Activated CD8-positive, alpha-beta memory T cell treated with anti-CD3 and anti-CD28 coated beads, Interleukin-2, amount 50 U/mL, for 1 hour (primary cell): Measurements from ENCODE around the gene MACROD2.
"Not testable (repeated sequence)": the region's sequence is repeated elsewhere in the genome, so short reads cannot be mapped to it uniquely, and the experiment has no call there.

Experiments
- DNase-seq: peaks from one replicate; pipeline ENCODE4 v3.0.0-alpha.2; 2020; ENCODE audit errors: extremely low read depth

Gene MACROD2

DNA sequence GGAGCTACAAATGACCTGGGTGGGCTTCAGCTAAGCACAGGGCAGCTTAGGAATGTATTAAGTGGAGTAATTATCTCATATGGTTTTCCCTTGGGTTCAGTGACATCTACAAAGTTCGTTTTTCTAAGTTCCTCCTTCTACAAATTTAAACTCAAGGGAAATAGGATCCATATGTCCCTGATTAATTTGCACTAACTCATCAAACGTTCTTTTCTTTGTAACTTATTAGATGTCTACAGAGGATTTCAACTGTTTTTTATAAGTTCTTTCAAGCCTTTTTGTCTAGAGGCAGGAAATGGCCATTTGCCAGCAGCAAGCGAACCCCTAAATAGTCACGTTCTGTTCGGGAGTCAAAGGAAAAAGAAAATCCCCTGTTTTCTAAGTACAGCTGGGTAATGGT is 1517.6 kb downstream of the MACROD2 start:
- no peak for DNase-seq

DNA sequence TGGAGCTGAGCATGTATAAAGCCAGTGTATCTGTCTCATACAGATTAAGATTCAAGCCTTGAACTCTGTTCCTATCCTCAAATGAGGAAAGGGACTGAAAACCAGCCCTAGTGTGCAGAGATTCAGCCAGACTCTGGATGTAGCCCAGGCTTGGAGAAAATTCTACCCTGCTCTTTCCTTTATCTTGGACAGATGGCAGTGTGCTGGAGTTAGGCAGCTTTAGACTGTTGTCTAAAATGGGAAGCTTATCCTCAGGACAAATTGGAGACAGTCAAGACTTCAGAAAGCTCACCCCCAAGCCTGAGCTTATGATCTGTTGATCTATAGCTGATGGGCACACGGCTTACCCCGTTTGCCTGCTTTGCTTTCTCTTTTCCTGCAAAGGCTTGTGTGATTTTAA is 1520.4 kb downstream of the MACROD2 start:
- no peak for DNase-seq

DNA sequence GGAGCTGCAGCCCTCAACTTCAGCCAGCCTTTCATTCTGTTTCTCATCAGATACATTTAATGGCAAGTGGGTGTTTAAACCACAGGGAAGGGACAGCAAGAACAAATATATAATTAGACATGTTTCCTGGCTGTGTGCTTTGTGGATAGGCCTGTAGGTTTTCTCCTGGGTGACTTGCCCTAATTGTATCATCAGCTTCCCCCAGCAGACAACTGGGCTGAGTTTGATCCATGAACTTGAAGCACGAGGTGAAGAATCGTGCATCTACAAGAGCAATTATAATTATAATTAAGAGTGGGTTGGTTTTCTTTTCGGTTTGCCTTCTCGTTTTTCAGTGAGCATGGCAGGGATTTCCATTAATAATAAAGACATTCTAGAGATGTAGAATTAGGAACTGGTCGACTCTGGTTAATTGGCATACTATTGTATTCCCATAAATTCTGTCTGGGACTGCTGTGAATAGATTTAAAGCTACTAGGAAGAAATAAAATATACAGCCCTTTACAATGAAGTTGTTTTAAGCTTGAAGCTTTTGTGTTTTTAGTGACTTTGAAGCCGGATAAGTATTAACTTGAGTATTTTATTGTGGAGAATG is 1525.7 kb downstream of the MACROD2 start:
- no peak for DNase-seq

DNA sequence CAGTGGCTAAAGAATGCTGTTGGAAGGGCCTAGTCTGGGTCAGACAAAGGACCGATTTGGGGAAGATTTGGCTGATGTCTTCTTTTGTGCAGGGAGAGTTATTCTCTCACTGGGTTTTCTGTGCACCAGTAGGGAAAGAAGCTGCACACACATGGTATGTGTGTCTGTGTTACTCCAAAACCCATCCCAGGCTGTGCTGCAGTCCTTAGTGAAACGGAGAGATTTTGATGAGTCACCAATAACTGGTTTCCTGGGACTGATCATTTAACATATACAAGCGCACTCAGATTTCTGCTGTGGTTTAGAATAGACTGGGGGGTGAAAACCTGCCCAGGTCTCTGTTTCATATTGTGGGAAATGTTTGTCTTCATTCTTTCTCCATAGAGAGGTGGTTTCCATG is 1528.1 kb downstream of the MACROD2 start:
- no peak for DNase-seq

DNA sequence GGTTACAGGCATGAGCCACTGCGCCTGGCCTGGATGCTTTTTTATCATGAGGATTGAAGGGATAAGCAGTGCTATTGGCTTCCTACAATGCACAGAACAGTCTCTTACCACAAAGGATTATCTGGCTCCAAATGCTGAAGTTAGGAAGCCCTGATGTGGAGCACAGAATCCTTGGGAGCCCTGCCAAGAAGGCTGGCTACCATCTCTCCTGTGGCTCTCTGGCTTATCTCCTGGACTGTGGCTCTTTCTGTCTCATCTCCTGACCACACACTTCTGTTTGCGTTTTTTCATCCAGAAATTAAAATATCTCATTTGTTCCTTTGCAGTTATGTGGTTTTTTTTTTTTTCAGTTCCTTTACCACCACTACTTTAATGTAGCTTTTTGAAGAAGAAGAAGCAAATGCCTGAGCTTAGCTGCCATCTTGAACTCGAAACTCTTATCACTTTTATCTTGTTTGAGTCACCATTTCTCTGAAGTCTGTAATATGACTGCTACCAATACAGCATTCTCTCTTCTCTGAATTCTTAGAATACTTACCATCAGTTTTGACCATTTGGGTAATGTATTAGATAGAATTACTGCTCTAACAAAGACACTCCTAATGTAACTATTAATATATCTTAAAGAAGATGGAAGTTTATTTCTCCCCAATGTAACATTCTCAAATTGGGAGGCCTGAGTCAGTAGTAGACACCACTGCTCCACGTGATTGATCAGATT is 1533.2 kb downstream of the MACROD2 start:
- no peak for DNase-seq

DNA sequence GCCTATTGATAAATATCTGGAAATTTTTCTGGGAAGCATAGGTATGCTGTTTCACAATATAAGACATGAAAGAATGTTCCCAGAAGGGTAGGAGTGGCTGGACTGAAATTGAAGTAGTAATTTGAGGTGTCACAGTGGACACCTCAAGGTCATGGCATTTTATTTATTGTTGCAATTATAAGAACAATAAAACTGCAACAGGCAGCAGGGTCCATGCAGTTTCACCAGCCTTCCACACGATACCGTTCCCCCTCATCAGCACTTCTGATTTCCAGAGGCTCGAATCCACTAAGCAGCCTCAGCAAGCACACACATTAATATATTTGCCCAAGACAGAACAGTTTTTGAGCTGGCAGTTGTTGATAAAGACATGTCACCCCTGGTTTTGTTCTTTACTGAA is 1540.5 kb downstream of the MACROD2 start:
- DNase-seq = no peak

DNA sequence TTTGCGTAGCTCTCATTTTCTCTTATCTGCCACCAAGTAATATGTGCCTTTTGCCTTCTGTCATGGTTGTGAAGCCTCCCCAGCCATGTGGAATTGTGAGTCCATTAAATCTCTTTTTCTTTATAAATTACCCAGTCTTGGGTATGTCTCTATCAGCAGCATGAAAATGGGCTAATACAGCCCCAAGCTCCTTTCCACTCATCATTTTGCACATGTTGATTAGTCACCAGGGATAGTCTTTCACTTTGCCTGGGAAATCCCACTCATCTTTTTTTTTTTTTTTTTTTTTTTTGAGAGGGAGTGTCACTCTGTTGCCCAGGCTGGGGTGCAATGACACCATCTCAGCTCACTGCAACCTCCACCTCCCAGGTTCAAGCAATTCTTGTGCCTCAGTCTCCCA is 1541.9 kb downstream of the MACROD2 start:
- DNase-seq = not testable (repeated sequence)

DNA sequence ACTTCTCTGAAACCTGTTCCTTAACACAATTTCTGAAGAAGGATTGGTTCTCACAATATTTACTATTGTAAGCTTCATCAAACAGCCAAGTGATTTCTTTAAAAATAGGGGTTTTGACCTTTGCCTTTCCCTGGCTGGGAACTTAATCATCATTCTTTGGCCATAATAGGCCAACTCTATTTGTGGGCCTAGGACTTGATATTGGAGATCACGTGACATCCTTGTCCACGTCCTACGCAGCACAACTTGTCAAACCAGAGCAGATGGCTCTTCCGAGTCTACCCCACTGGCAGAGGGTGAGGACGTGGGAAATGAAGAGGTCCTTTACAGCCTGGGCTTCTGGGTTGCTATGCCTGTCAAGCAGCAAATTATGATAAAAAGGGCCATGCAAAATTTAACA is 1547.3 kb downstream of the MACROD2 start:
- no peak for DNase-seq

DNA sequence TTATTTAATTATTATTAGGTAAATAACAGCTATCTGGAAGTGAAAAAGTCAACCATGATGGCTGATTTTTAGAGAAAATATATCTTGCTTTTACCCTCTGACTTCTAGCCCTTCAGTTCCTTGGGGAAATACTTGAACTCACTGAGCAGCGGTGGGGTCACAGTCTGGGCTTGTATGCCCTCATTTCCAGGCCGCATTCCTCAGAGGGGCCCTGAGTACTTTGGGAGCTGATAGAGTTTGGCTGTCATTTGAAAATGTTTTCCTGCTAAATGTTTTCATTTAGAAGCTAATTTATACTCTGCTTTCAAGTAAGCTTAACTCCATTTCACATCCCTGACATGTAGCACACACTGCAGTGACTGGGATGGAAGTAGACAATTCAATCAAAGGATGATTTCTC is 1549.4 kb downstream of the MACROD2 start:
- no peak for DNase-seq

DNA sequence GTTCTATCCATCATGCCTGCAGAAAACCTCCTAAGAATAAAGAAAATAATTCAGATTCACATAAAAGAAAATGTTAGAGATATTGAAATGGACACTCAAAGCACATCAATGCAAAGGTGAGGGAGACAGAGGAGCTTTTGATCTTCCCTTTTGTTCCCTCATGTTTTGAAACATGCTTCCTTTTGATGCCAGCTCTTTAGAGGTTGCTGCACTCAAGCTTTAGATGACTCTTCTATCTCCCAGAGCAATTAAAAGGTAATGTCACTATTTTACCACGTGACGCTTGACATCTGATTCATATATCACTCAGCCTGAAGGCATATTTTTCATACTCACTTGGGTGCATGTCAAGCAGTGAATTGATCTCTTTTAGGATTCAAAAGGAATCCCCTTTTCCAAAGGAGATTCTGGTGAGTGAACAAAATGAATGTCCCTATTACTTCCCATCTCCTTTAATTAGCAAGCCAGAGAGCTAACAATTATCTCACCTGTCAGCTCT is 1551.3 kb downstream of the MACROD2 start:
- DNase-seq = no peak

DNA sequence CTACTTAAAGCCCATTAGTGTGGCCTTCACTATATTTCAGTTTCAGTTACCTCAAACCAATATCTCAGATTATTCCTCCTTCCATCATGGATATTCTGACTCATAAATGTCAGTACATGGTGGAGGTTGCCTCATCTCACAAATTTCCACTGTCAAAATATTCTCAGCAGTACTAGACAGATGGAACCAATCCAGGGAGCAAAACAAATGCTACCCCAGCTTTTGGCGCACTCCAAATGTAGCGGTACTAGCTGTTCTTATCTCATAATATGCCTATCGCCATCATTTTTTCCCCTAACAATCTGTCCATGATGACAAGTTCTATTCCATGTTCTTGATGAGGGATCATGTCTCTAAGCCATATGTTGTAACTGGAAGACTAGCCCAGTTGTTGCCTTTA is 1551.8 kb downstream of the MACROD2 start:
- DNase-seq = no peak

DNA sequence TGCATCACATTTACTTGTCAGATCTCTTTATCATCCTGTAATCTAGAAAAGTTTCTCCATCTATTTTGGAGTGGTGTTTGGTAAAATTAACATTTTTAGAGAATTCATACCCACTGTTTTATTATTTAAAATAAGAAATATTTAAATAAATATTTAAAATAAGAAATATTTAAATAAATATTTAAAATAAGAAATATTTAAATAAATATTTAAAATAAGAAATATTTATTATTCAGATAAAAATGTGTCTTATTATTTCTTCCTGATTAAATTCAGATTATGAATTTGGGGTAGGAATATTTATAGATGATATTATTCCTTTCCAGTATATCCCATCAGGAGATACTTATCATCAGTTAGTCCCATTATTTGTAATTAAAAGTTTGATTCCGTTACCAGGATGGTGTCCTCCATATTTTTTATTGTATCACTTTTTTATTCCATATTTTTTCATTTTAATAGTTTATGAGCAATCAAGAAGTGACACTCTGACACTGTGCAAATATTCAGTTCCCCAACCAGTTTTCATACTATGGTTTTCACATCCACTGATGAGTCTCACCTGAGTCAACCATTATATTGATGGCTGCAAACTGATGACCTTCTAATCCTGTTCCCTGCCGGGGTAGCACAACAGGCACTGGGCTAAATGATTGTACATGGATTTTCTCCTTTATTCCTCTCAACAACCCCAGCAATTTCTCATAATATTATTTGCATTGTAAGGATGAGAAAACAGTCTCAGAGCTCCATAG is 1555.0 kb downstream of the MACROD2 start:
- no peak for DNase-seq

DNA sequence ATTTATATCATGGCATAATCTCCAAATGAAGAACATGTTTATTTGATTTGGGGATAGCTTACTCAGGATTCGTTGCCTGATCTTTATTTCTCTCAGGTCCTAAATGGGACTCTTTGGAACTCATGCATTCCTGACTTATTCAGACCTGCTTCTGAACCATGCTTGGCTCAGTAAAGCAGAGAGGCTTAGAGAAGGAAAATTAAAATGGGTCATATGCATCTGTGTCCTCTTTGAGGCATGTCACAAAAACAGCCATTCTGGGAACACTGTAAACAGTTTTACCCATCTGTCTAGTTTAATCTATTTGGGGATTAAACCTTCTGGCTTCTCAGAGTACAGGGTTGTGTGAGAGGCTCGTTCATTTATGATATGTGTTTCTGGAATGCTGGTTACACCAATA is 1560.6 kb downstream of the MACROD2 start:
- DNase-seq = no peak

DNA sequence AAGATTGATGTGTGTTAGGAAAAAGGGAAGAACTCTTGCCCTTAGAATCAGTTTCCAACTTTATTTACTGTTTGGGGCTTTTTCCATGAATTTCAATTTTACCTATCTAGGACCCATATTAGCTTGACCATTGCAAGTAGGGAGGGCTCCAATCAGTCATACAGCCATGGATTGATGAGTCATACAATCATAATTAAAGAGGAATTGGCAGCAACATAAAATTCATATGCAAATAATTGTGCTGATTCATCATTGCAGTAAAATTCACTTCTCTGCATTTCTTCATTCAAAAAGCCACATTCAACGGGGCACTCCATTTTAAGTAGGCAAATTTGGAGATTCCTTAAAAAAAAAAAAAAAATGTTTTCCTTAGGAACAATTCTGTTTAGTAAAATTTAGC is 1561.6 kb downstream of the MACROD2 start:
- no peak for DNase-seq

DNA sequence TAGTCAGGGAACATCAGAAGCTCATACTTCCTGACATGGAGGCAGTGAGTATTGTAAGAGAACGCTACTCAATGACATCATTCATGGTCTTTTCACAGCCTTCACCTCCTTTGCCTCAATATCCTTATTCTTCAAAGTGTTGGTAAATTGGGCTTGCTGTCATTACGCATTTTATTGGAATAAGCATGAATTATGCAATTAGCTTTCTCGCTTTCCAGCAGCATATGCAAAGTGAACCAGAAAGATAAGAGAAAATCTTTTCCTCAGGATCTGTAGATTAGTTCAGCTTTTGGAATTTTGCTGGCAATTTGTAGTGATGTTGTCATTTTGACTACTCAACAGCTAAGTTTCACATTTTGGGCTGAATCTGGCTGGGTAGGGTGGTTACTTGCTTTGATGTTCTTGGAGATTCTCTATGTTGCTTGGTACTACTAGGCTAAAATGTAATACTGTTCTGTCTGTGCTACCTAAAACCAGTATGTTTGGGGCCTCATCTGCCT is 1565.8 kb downstream of the MACROD2 start:
- no peak for DNase-seq

DNA sequence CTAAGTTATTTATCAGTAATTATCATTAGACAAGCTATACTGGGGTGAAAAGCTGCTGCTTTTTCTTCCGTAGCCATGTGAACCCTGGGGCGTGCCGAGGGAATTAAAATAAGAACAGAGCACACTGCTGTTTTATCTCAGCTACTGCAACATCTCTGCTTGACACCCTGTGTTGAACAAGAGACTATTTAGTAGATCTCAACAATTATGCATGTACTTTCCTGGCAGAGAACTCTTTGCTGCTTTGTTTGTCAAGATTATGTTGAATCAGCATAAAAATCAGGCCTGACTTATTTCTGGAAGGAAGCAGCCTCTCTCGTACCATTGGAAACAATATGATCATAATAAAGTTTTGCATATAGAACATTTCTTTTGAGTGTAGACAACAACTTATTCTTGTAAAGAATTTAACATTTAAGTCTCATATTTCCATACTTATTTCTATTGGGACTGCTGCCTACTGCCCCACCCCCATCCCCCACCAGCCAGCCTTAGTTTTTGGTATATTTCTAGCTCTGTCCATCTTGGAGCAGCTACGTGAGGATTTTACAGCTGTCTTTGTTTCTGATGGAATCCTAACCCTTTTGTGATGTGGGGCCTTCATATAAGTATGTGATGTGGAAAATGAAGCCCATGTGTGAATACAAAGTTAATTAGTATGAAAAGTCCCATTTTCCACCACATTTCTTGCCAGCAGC is 1566.5 kb downstream of the MACROD2 start:
- no peak for DNase-seq

DNA sequence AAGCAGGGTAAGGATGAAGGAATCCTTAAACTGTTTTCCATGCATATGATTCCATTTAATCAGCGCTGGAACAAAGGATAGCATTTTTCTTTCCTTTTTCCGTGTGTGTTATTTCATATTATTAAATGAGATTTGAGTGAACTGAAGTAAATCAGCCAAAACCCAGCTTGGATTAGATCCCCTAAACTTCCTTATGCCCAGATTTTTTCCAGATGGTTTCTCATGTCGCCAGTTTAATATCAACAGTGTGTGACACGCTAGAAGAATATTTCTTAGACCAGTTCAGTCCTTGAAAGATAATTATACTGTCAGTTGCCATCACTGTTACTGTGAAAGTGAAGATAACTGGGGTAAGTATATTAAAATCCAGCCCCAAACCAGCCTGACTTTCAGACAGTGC is 1568.5 kb downstream of the MACROD2 start:
- no peak for DNase-seq

DNA sequence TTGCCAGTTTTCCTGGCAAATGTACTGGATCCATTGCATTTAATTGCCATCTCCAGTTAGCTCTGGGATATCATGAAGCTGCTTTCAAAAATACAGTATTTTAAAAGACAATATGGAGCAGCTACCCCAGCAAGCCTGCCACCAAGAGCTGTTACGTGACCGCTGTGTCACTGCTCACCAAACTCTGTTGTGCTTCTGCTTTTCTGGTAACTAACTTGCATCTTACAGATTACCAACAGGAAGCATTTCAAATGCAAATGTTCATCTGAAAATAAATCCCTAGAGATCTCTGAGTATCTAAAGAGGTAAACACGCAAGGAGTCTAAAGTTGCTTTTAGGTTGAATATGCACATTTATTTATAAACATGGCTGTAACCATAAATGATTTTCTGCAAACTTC is 1569.7 kb downstream of the MACROD2 start:
- no peak for DNase-seq

DNA sequence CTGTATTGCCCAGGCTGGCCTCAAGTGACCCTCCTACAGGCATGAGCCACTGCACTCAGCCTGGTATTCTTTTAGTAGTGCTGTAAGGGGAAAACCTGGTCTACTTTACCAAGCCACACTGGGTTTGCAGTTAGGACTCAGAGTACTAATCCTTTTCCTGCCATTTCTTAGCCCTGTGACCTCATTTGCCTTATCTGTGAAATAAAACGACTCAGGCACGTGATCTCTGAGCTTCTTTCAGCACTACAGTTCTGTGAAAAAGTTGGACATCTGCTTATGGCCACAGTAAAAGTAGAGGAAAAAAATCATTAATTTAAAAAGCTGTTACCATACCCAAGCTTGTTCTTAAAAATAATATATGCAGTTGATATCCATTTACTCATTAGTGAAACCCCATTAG is 1570.5 kb downstream of the MACROD2 start:
- DNase-seq = no peak

DNA sequence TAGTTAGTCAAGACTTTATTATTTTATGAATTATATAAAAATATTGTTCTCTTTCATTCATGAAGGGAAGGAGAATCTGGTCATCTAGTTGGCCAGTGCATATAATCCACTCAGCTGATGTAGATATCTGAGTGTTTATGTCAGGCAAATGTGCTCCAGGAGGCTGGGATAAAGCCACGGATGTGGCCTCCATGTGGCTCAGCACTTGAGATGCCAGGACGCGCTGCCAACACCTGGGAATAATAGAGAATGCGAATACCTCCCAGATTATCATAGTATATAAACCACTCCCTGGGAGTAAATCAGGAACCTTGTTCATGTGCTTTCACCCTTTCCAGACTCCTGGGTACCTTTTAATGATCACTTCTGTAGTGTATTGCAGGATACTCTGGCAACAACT is 1571.9 kb downstream of the MACROD2 start:
- DNase-seq = no peak

DNA sequence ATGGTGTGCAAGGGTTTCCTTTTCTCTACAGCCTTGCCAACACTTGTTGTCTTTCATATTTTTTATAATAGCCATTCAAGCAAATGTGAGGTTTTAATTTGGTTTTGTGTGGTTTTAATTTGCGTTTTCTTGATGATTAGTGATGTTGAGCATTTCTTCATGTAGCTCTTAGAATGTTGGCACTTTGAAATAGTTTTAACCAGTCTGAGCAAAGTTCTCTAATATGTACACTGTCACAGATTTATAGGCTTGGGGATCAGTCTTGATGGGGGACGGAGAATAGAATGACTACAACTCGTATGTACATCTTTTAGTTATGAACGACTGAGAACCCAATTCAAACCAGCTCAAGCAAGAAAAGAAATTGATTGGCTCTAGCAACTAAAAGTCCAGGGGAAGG is 1574.8 kb downstream of the MACROD2 start:
- DNase-seq = no peak

DNA sequence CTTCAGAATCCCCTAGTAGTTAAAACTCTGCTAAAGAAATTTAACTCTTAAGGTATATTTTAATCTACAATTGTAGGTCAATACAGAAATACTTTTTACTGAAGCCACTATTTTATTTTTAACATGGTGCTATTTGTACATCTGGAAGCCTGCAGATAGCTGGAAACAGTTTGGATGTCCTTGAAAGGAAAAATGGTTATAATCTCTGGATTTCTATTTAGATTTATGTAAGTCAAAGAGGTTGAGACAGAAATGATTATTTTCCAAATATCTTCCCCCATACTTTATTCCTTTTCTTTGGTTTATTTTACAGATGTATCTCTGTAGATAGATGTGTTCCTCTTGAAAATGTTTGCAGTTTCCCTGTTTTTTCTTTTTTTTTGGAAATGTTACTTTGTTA is 1575.7 kb downstream of the MACROD2 start:
- DNase-seq = no peak
